Liver (tissue), 9 donors: ENCODE results near the gene OTUB1. TPM values are rescaled to one million over a fixed set of nuclear protein-coding genes. Genes with fewer than 3 reads are reported as not detected.

Experiments used
- DNase-seq: peaks from one replicate; pipeline ENCODE4 v3.0.0-alpha.2; 2017; ENCODE audit warnings: low spot score
- H3K27ac ChIP-seq, 2 donors: one replicate each; pipeline ENCODE4 v1.7.0; 2013; ENCODE audit warnings: inconsistent platforms in 2 of 2, low read length in 2 of 2, control low read depth in 1 of 2, low read depth in 1 of 2, mild to moderate bottlenecking in 1 of 2
- H3K27me3 ChIP-seq, 4 donors: one replicate each; pipeline versions ENCODE4 v1.6.1 to v1.7.0; 2013; ENCODE audit warnings: low read length in 3 of 4, inconsistent platforms in 1 of 4, mild to moderate bottlenecking in 1 of 4, moderate library complexity in 1 of 4; ENCODE audit not compliant: control insufficient read depth in 4 of 4, insufficient read depth in 4 of 4
- H3K36me3 ChIP-seq, 4 donors: one replicate each; pipeline versions ENCODE4 v1.6.1 to v1.7.0; 2013; ENCODE audit warnings: low read length in 3 of 4, mild to moderate bottlenecking in 3 of 4, low read depth in 1 of 4, moderate library complexity in 1 of 4; ENCODE audit not compliant: control insufficient read depth in 4 of 4, insufficient read depth in 3 of 4
- H3K4me1 ChIP-seq, 4 donors: one replicate each; pipeline versions ENCODE4 v1.6.1 to v1.7.0; 2013; ENCODE audit warnings: low read length in 3 of 4, mild to moderate bottlenecking in 3 of 4, moderate library complexity in 1 of 4; ENCODE audit not compliant: control insufficient read depth in 4 of 4, insufficient read depth in 4 of 4
- H3K4me3 ChIP-seq, 3 donors: one replicate each; pipeline versions ENCODE4 v1.6.1 to v1.7.0; 2013; ENCODE audit warnings: low read length in 3 of 3, control low read depth in 1 of 3, low read depth in 1 of 3, mild to moderate bottlenecking in 1 of 3
- H3K9ac ChIP-seq, 2 donors: one replicate each; pipeline ENCODE4 v1.7.0; 2013; ENCODE audit warnings: low read length in 2 of 2, mild to moderate bottlenecking in 2 of 2, moderate library complexity in 2 of 2, control low read depth in 1 of 2, low read depth in 1 of 2
- H3K9me3 ChIP-seq, 4 donors: one replicate each; pipeline versions ENCODE4 v1.6.1 to v1.7.0; 2013; ENCODE audit warnings: low read length in 3 of 4; ENCODE audit not compliant: control insufficient read depth in 4 of 4
- ATF3 ChIP-seq: IDR thresholded peaks from 2 replicates; pipeline ENCODE4 v1.6.1; 2016; ENCODE audit warnings: antibody characterized with exemption
- CTCF ChIP-seq: fragments of 150-350 bp; IDR thresholded peaks from 2 replicates; pipeline ENCODE4 v1.5.1; 2017; ENCODE audit warnings: improper control_type of control experiment, low read depth, low read length; ENCODE audit not compliant: missing input control
- EGR1 ChIP-seq, 2 donors: IDR thresholded peaks; 2 replicates each; pipeline ENCODE4 v1.6.1; 2016 to 2018; ENCODE audit warnings: antibody characterized with exemption in 2 of 2, low read depth in 2 of 2
- FOXA1 ChIP-seq: IDR thresholded peaks from 2 replicates; pipeline ENCODE4 v1.6.1; 2016; ENCODE audit warnings: antibody characterized with exemption
- FOXA2 ChIP-seq: IDR thresholded peaks from 2 replicates; pipeline ENCODE4 v1.6.1; 2016; ENCODE audit warnings: antibody characterized with exemption
- GABPA ChIP-seq, 2 donors: IDR thresholded peaks in 1 of 2; conservative IDR thresholded peaks in 1 of 2; 2 replicates each; pipeline ENCODE4 v1.6.1; 2016; ENCODE audit warnings: antibody characterized with exemption in 2 of 2, mild to moderate bottlenecking in 1 of 2, moderate library complexity in 1 of 2
- HNF4A ChIP-seq, 2 donors: conservative IDR thresholded peaks; 2 replicates each; pipeline ENCODE4 v1.6.1; 2016; ENCODE audit warnings: antibody characterized with exemption in 2 of 2, mild to moderate bottlenecking in 2 of 2
- HNF4G ChIP-seq: IDR thresholded peaks from 2 replicates; pipeline ENCODE4 v1.6.1; 2016; ENCODE audit warnings: antibody characterized with exemption
- JUND ChIP-seq, 2 donors: IDR thresholded peaks; 2 replicates each; pipeline ENCODE4 v1.6.1; 2016; ENCODE audit warnings: antibody characterized with exemption in 2 of 2
- NR2F2 ChIP-seq: IDR thresholded peaks from 2 replicates; pipeline ENCODE4 v1.6.1; 2016; ENCODE audit warnings: antibody characterized with exemption
- RAD21 ChIP-seq, 2 donors: IDR thresholded peaks; 2 replicates each; pipeline ENCODE4 v1.6.1; 2016; ENCODE audit warnings: antibody characterized with exemption in 2 of 2, mild to moderate bottlenecking in 2 of 2
- RXRA ChIP-seq, 2 donors: IDR thresholded peaks; 2 replicates each; pipeline ENCODE4 v1.6.1; 2017 to 2018; ENCODE audit warnings: antibody characterized with exemption in 2 of 2, mild to moderate bottlenecking in 1 of 2
- SP1 ChIP-seq: IDR thresholded peaks from 2 replicates; pipeline ENCODE4 v1.6.1; 2018; ENCODE audit warnings: antibody characterized with exemption, mild to moderate bottlenecking
- TAF1 ChIP-seq: conservative IDR thresholded peaks from 2 replicates; pipeline ENCODE4 v1.6.1; 2016; ENCODE audit warnings: antibody characterized with exemption, mild to moderate bottlenecking
- ZBTB33 ChIP-seq: IDR thresholded peaks from 2 replicates; pipeline ENCODE4 v1.6.1; 2016; ENCODE audit warnings: antibody characterized with exemption
- WGBS: extraction: QIAGEN DNeasy Blood & Tissue Kit; methylation state at CpG from one replicate; pipeline ENCODE4 v1.1.7; 2013; 5-methylcytosine and 5-hydroxymethylcytosine counted together
- polyA plus RNA-seq, 2 donors: library from polyadenylated mRNA; stranded (reverse) in 1 of 2; unstranded in 1 of 2; fragments of 200-250 nt in 1 of 2; fragments of >200 nt in 1 of 2; fragmentation: Nextera tagmentation in 1 of 2; extraction: Ambion mirVana in 1 of 2; gene quantifications; one replicate each; pipeline versions ENCODE4 v1.2.1 to v1.2.3, GENCODE V29; 2013 to 2015
- total RNA-seq, 2 donors: library from RNA; depleted of rRNA; stranded (reverse); fragments of >200 nt; gene quantifications; one replicate each; pipeline ENCODE4 v1.2.3, GENCODE V29; 2014
- donor health status: healthy.
- donor health status: healthy.
- donor health status: healthy.
- donor health status: healthy.
- donor health status: healthy.

OTUB1 gene
- total and polyA plus RNA-seq, 4 donors: 18.8 to 44.6 (median 28.5) TPM

- no peaks in the 10 kb centered on the region for H3K36me3 ChIP-seq
- H3K9me3 ChIP-seq: no peaks in the 10 kb centered on the region
- H3K27me3 ChIP-seq: no peaks in the 10 kb centered on the region
- 9% methylated on average over 40 of the region's 40 CpGs for WGBS
- H3K27ac ChIP-seq: peak overlapping the region in 1 of 2 donors; percentile 25
- H3K9ac ChIP-seq: peak overlapping the region in 1 of 2 donors; percentile 58
- peak overlapping the region in 1 of 3 donors; percentile 5 for H3K4me3 ChIP-seq
- peak; percentile 70 for DNase-seq
- H3K4me1 ChIP-seq: peaks cover 3 to 22% (median 9%) of the 10 kb centered on the region in 4 donors
- TF ChIP-seq HNF4A (conservative IDR thresholded peaks at IDR 0.05) (peak in 1 of 2 donors; percentile 28), CTCF (peak; percentile 58), ZBTB33 (no peak), RAD21 (IDR thresholded peaks at IDR 0.05) (peak in 1 of 2 donors; percentile 73), SP1 (peak; percentile 30), FOXA2 (no peak), RXRA (IDR thresholded peaks at IDR 0.05) (peak in 1 of 2 donors; percentile 15), TAF1 (no peak), NR2F2 (peak; percentile 91), GABPA (IDR thresholded peaks at IDR 0.05 in 1 of 2, conservative IDR thresholded peaks at IDR 0.05 in 1 of 2) (peak in 1 of 2 donors; percentile 43)
Measured at GRCh38 chr11:64007629-64008282, 21.5 kb downstream of the OTUB1 start.

- no peak for DNase-seq
- TF ChIP-seq HNF4A (conservative IDR thresholded peaks at IDR 0.05) (no peak), FOXA1 (no peak), HNF4G (no peak)
- no peaks in the 10 kb centered on the region for H3K27me3 ChIP-seq
- peak overlapping the region in 1 of 2 donors; percentile 25 for H3K27ac ChIP-seq
- peak overlapping the region in 1 of 2 donors; percentile 58 for H3K9ac ChIP-seq
- 92% methylated on average over 26 of the region's 26 CpGs for WGBS
- H3K4me1 ChIP-seq: peaks cover 3 to 22% (median 9%) of the 10 kb centered on the region in 4 donors
- H3K4me3 ChIP-seq: no peak overlapping the region
- H3K9me3 ChIP-seq: no peaks in the 10 kb centered on the region
- H3K36me3 ChIP-seq: no peaks in the 10 kb centered on the region
Measured at GRCh38 chr11:64008283-64008913, 22.2 kb downstream of the OTUB1 start.

- H3K4me3 ChIP-seq: no peak overlapping the region
- WGBS: 93% methylated on average over 18 of the region's 18 CpGs
- no peak overlapping the region for H3K27ac ChIP-seq
- no peak for DNase-seq
- H3K36me3 ChIP-seq: no peaks in the 10 kb centered on the region
- no peak overlapping the region for H3K9ac ChIP-seq
- peaks cover 3 to 21% (median 9%) of the 10 kb centered on the region in 4 donors for H3K4me1 ChIP-seq
- no peaks in the 10 kb centered on the region for H3K9me3 ChIP-seq
- no peaks in the 10 kb centered on the region for H3K27me3 ChIP-seq
- TF ChIP-seq ATF3 (no peak), HNF4G (no peak), FOXA2 (no peak), JUND (IDR thresholded peaks at IDR 0.05) (no peak), TAF1 (no peak), ZBTB33 (no peak), EGR1 (IDR thresholded peaks at IDR 0.05; ENCODE audit: low read depth in 2 of 2) (no peak), CTCF (no peak), HNF4A (conservative IDR thresholded peaks at IDR 0.05) (no peak), RAD21 (IDR thresholded peaks at IDR 0.05) (no peak), FOXA1 (no peak), GABPA (IDR thresholded peaks at IDR 0.05 in 1 of 2, conservative IDR thresholded peaks at IDR 0.05 in 1 of 2) (no peak)
Measured at GRCh38 chr11:64008914-64009633, 22.8 kb downstream of the OTUB1 start.
